Measurements from ENCODE around the gene GTF2A2.

Gene GTF2A2

DNA sequence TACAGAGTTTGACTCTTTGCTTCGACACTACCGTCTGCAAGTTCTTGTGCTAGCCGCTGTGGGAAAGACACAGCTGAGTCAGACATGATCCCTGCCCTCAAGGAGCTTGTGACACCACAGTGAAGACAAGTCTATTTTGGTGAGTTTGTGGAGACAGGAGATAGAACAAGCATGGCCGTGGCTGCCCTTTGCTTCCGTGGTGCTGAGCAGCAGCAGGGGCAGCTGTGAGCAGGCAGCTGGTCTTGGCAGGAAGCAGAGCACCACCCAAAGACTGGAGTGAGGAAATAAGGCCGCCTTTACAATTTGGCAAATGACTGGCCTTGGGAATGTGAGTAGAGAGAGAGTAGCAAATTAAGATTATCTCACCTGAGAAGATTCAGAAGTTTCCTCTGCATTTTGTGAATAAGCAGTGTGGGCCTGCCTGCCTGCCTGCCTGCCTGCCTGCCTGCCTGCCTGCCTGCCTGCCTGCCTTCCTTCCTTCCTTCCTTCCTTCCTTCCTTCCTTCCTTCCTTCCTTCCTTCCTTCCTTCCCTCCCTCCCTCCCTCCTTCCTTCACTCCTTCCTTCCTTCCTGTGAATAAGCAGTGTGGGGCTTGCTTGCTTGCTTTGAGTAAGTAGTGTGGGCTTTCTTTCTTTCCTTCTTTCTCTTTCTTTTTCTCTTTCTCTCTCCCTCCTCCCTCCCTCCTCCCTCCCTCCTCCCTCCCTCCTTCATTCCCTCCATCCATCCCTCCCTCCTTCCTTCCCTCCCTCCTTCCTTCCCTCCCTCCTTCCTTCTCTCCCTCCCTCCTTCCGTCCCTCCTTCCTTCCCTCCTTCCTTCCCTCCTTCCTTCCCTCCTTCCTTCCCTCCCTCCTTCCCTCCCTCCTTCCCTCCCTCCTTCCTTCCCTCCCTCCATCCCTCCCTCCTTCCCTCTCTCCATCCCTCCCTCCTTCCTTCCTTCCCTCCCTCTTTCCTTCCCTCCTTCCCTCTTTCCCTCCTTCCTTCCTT lies 47.3 kb downstream of the GTF2A2 start:
- POLR2A ChIA-PET, result no interaction called here

DNA sequence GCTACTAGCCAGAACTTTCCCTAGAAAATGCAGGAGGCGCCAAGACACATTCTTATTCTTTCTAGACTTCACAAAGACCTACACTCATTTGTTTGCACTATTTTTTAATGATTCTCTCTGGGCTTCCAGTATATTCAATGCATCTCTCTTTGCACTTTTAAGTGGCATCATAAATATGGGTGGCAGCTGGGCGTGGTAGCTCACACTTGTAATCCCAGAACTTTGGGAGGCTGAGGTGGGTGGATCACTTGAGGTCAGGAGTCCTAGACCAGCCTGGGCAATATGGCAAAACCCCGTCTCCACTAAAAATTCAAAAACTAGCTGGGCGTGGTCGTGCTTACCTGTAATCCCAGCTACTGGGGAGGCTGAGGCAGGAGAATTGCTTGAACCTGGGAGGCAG lies 51.3 kb downstream of the GTF2A2 start:
- H3K4me1 ChIP-seq (ENCODE audit: control insufficient read depth, insufficient read depth, low read length), result no peaks in the 10 kb centered on the region
- POLR2A ChIA-PET, result no interaction called here
- no peak overlapping the region for H3K27ac ChIP-seq (ENCODE audit: extremely low read depth, low read depth, low read length)
- H3K36me3 ChIP-seq (ENCODE audit: control insufficient read depth in 2 of 2, insufficient read depth in 1 of 2, low read length in 2 of 2), result no peaks in the 10 kb centered on the region
- CTCF ChIA-PET, result interaction anchor here (0.6 to 1.6 kb wide), 3 partner anchors 73 to 444 kb away, joined by 3 to 6 read pairs (median 4); no protein-coding TSS in a partner anchor
- peak; percentile 40; the same call in 1 of the 2 replicates for TF ChIP-seq KLF1 (tag by site-specific recombination; IDR thresholded peaks at IDR 0.05)
- TF ChIP-seq, protein P1, sequence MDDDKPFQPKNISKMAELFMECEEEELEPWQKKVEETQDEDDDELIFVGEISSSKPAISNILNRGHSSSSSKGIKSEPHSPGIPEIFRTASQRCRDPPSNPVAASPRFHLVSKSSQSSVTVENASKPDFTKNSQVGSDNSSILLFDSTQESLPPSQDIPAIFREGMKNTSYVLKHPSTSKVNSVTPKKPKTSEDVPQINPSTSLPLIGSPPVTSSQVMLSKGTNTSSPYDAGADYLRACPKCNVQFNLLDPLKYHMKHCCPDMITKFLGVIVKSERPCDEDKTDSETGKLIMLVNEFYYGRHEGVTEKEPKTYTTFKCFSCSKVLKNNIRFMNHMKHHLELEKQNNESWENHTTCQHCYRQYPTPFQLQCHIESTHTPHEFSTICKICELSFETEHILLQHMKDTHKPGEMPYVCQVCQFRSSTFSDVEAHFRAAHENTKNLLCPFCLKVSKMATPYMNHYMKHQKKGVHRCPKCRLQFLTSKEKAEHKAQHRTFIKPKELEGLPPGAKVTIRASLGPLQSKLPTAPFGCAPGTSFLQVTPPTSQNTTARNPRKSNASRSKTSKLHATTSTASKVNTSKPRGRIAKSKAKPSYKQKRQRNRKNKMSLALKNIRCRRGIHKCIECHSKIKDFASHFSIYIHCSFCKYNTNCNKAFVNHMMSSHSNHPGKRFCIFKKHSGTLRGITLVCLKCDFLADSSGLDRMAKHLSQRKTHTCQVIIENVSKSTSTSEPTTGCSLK (tag by site-specific recombination; IDR thresholded peaks at IDR 0.05), result no peak
- H3K4me3 ChIP-seq (ENCODE audit: low read depth, low read length), result no peak overlapping the region
- H3K9me3 ChIP-seq (ENCODE audit: control insufficient read depth, insufficient read depth, low read depth, low read length), result no peaks in the 10 kb centered on the region

More for the DNA sequence above, 47.3 kb downstream of the GTF2A2 start:
- Histone ChIP-seq H3K4me3 (ENCODE audit: low read depth, low read length) (no peak overlapping the region), H3K36me3 (ENCODE audit: control insufficient read depth in 2 of 2, insufficient read depth in 1 of 2, low read length in 2 of 2) (no peaks in the 10 kb centered on the region), H3K4me1 (ENCODE audit: control insufficient read depth, insufficient read depth, low read length) (no peaks in the 10 kb centered on the region), H3K27ac (ENCODE audit: extremely low read depth, low read depth, low read length) (no peak overlapping the region), H3K9me3 (ENCODE audit: control insufficient read depth, insufficient read depth, low read depth, low read length) (no peaks in the 10 kb centered on the region)
- no peak for TF ChIP-seq ZNF175 (tag by site-specific recombination; IDR thresholded peaks at IDR 0.05)
- TF ChIP-seq ZNF350 (tag by site-specific recombination; IDR thresholded peaks at IDR 0.05), result no peak
- no peak for TF ChIP-seq ZBTB7A (tag by site-specific recombination; IDR thresholded peaks at IDR 0.05; ENCODE audit: low read depth)
- TF ChIP-seq ZNF548 (tag by site-specific recombination; IDR thresholded peaks at IDR 0.05), result no peak
- no peak for TF ChIP-seq ZNF785 (tag by site-specific recombination; IDR thresholded peaks at IDR 0.05)
- TF ChIP-seq REPIN1 (tag by site-specific recombination; IDR thresholded peaks at IDR 0.05; ENCODE audit: low read depth), result no peak
- CTCF ChIA-PET, result no interaction called here

DNA sequence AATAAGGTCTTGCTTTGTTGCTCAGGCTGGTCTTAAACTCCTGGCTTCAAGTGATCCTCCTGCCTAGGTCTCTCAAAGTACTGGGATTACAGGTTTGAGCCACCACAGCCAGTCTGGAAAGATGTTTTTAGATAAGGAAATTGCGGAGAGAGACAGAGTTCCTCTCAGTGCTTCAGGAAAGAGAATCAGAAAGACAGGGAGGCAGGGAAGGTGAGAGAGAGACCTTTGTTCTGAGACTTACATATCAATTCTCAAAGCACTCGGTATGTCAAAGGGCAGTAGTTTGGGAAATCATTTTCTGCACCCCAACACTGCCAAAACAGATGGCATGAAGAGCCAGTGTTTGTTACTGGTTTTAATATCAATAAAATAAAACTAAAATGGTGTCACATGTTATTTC lies 58.9 kb downstream of the GTF2A2 start:
- Histone ChIP-seq H3K4me3 (ENCODE audit: low read depth, low read length) (no peak overlapping the region), H3K9me3 (ENCODE audit: control insufficient read depth, insufficient read depth, low read depth, low read length) (no peaks in the 10 kb centered on the region), H3K4me1 (ENCODE audit: control insufficient read depth, insufficient read depth, low read length) (no peaks in the 10 kb centered on the region), H3K27ac (ENCODE audit: extremely low read depth, low read depth, low read length) (no peak overlapping the region), H3K36me3 (ENCODE audit: control insufficient read depth in 2 of 2, insufficient read depth in 1 of 2, low read length in 2 of 2) (no peaks in the 10 kb centered on the region)
- POLR2A ChIA-PET, result no interaction called here
- CTCF ChIA-PET, result interaction anchor here (0.5 kb wide), 1 partner anchor 18 kb away, joined by 3 read pairs; no protein-coding TSS in a partner anchor
- TF ChIP-seq ZNF830 (tag by site-specific recombination; IDR thresholded peaks at IDR 0.05; ENCODE audit: low read depth) (no peak), ZNF596 (tag by site-specific recombination; IDR thresholded peaks at IDR 0.05) (no peak), ZBTB7A (tag by site-specific recombination; IDR thresholded peaks at IDR 0.05; ENCODE audit: low read depth) (no peak), MZF1 (tag by site-specific recombination; IDR thresholded peaks at IDR 0.05; ENCODE audit: borderline replicate concordance) (no peak), ZNF202 (tag by site-specific recombination; IDR thresholded peaks at IDR 0.05; ENCODE audit: borderline replicate concordance) (no peak)

DNA sequence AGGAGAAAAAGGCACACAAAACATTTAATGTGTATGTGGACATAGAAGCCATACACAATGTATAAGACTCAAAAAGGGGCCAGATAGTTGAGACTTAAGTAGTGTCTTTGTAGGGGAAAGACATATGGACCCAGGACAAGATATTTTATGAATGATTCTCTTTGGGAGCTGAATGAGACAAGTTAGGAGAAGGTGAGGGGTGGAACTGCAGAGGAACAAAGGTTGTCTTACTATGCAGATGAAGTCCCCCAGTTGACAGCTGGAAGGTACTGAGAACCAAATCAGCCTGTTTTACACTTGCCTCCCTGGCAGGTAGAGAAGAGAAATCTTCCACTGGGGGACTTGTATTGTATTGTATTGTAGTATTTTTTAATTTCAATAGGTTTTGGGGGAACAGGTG lies 60.7 kb downstream of the GTF2A2 start:
- no peak overlapping the region for H3K27ac ChIP-seq (ENCODE audit: extremely low read depth, low read depth, low read length)
- ChIA-PET CTCF (interaction anchor here (0.7 kb wide), 1 partner anchor 16 kb away, joined by 3 read pairs; no protein-coding TSS in a partner anchor), POLR2A (no interaction called here)
- H3K36me3 ChIP-seq (ENCODE audit: control insufficient read depth in 2 of 2, insufficient read depth in 1 of 2, low read length in 2 of 2), result no peaks in the 10 kb centered on the region
- no peaks in the 10 kb centered on the region for H3K9me3 ChIP-seq (ENCODE audit: control insufficient read depth, insufficient read depth, low read depth, low read length)
- TF ChIP-seq, protein P2, sequence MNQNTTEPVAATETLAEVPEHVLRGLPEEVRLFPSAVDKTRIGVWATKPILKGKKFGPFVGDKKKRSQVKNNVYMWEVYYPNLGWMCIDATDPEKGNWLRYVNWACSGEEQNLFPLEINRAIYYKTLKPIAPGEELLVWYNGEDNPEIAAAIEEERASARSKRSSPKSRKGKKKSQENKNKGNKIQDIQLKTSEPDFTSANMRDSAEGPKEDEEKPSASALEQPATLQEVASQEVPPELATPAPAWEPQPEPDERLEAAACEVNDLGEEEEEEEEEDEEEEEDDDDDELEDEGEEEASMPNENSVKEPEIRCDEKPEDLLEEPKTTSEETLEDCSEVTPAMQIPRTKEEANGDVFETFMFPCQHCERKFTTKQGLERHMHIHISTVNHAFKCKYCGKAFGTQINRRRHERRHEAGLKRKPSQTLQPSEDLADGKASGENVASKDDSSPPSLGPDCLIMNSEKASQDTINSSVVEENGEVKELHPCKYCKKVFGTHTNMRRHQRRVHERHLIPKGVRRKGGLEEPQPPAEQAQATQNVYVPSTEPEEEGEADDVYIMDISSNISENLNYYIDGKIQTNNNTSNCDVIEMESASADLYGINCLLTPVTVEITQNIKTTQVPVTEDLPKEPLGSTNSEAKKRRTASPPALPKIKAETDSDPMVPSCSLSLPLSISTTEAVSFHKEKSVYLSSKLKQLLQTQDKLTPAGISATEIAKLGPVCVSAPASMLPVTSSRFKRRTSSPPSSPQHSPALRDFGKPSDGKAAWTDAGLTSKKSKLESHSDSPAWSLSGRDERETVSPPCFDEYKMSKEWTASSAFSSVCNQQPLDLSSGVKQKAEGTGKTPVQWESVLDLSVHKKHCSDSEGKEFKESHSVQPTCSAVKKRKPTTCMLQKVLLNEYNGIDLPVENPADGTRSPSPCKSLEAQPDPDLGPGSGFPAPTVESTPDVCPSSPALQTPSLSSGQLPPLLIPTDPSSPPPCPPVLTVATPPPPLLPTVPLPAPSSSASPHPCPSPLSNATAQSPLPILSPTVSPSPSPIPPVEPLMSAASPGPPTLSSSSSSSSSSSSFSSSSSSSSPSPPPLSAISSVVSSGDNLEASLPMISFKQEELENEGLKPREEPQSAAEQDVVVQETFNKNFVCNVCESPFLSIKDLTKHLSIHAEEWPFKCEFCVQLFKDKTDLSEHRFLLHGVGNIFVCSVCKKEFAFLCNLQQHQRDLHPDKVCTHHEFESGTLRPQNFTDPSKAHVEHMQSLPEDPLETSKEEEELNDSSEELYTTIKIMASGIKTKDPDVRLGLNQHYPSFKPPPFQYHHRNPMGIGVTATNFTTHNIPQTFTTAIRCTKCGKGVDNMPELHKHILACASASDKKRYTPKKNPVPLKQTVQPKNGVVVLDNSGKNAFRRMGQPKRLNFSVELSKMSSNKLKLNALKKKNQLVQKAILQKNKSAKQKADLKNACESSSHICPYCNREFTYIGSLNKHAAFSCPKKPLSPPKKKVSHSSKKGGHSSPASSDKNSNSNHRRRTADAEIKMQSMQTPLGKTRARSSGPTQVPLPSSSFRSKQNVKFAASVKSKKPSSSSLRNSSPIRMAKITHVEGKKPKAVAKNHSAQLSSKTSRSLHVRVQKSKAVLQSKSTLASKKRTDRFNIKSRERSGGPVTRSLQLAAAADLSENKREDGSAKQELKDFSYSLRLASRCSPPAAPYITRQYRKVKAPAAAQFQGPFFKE (tag by site-specific recombination; IDR thresholded peaks at IDR 0.05; ENCODE audit: borderline replicate concordance), result no peak
- TF ChIP-seq ZNF133 (tag by site-specific recombination; IDR thresholded peaks at IDR 0.05), result no peak
- peak; percentile 91 for TF ChIP-seq ZNF530 (tag by site-specific recombination; IDR thresholded peaks at IDR 0.05; ENCODE audit: low read depth)
- H3K4me1 ChIP-seq (ENCODE audit: control insufficient read depth, insufficient read depth, low read length), result no peaks in the 10 kb centered on the region
- no peak overlapping the region for H3K4me3 ChIP-seq (ENCODE audit: low read depth, low read length)
